Suppressor macrophage treated with lipopolysaccharide for 4 hours (primary cell): ENCODE data around the gene ACMSD.
A peak's percentile ranks its signal among the peaks of the same experiment; 100 is the strongest.
"Not testable (repeated sequence)": the region's sequence is repeated elsewhere in the genome, so short reads cannot be mapped to it uniquely, and the experiment has no call there.

Experiments used
- DNase-seq: peaks from one replicate; pipeline ENCODE4 v3.0.0-alpha.2; 2020

ACMSD gene

GRCh38 chr2:134838143-134838620 lies at the start of gene ACMSD:
Gene ACMSD (plus strand): TSS chr2:134838616. CDS start chr2:134838683, 67 bp downstream.
- no peak for DNase-seq

- no peak for DNase-seq
These were observed 47.9 kb upstream of the ACMSD start for GRCh38 chr2:134790487-134790886.

GRCh38 chr2:134791616-134792015 lies 46.8 kb upstream of the ACMSD start:
- no peak for DNase-seq

- no peak for DNase-seq
These were observed 46.2 kb upstream of the ACMSD start for GRCh38 chr2:134792186-134792585.

- DNase-seq, result no peak
These were observed 42.7 kb upstream of the ACMSD start for GRCh38 chr2:134795765-134796164.

GRCh38 chr2:134796373-134796772 lies 42.0 kb upstream of the ACMSD start:
- no peak for DNase-seq

- no peak for DNase-seq
These were observed 38.5 kb upstream of the ACMSD start for GRCh38 chr2:134799936-134800335.

- no peak for DNase-seq
These were observed 38.1 kb upstream of the ACMSD start for GRCh38 chr2:134800341-134800740.

- DNase-seq, result not testable (repeated sequence)
These were observed 34.6 kb upstream of the ACMSD start for GRCh38 chr2:134803609-134804405.

GRCh38 chr2:134815741-134816140 lies 22.7 kb upstream of the ACMSD start:
- no peak for DNase-seq

GRCh38 chr2:134818321-134818720 lies 20.1 kb upstream of the ACMSD start:
- no peak for DNase-seq

- DNase-seq, result peak; percentile 47
These were observed 19.1 kb upstream of the ACMSD start for GRCh38 chr2:134819334-134819733.

GRCh38 chr2:134823431-134823830 lies 15.0 kb upstream of the ACMSD start:
- DNase-seq, result no peak

GRCh38 chr2:134823832-134824231 lies 14.6 kb upstream of the ACMSD start:
- DNase-seq, result no peak

GRCh38 chr2:134825716-134826115 lies 12.7 kb upstream of the ACMSD start:
- DNase-seq, result not testable (repeated sequence)

- no peak for DNase-seq
These were observed 2.9 kb upstream of the ACMSD start for GRCh38 chr2:134835471-134835870.

GRCh38 chr2:134836986-134837385 lies 1.4 kb upstream of the ACMSD start:
- DNase-seq, result no peak

- no peak for DNase-seq
These were observed 1.2 kb downstream of the ACMSD start for GRCh38 chr2:134839649-134840048.

GRCh38 chr2:134842930-134843490 lies 4.6 kb downstream of the ACMSD start:
- no peak for DNase-seq

- DNase-seq, result no peak
These were observed 5.6 kb downstream of the ACMSD start for GRCh38 chr2:134843968-134844367.

- DNase-seq, result no peak
These were observed 6.6 kb downstream of the ACMSD start for GRCh38 chr2:134845028-134845427.

GRCh38 chr2:134845719-134846118 lies 7.3 kb downstream of the ACMSD start:
- no peak for DNase-seq

- DNase-seq, result no peak
These were observed 7.8 kb downstream of the ACMSD start for GRCh38 chr2:134846213-134846612.

GRCh38 chr2:134847582-134847981 lies 9.2 kb downstream of the ACMSD start:
- DNase-seq, result not testable (repeated sequence)

- DNase-seq, result no peak
These were observed 14.1 kb downstream of the ACMSD start for GRCh38 chr2:134852518-134852917.
